Uterus (tissue), 2 donors: ENCODE data around the gene DCC.

Experiments used
- CTCF ChIP-seq, 4 experiments: fragments of 200-600 bp in 2 of 4; fragments of 450-650 bp in 2 of 4; sonication (generic) in 2 of 4; IDR thresholded peaks; one replicate each; pipeline ENCODE4 v1.5.1; 2016 to 2019; ENCODE audit warnings: antibody characterized with exemption in 4 of 4, mild to moderate bottlenecking in 2 of 4, moderate library complexity in 1 of 4
- POLR2A ChIP-seq, 2 donors: fragments of 450-650 bp; IDR thresholded peaks; one replicate each; pipeline ENCODE4 v1.6.1; 2016; ENCODE audit warnings: antibody characterized with exemption in 2 of 2, mild to moderate bottlenecking in 1 of 2, moderate library complexity in 1 of 2

- TF ChIP-seq CTCF (IDR thresholded peaks at IDR 0.05) = no peak
- TF ChIP-seq POLR2A (IDR thresholded peaks at IDR 0.05) = no peak
Observed at GRCh38 chr18:52605345-52605744, 265.3 kb downstream of the DCC start.
